Activated gamma-delta T cell treated with anti-CD3 and anti-CD28 coated beads, Interleukin-2, amount 50 U/mL, for 16 hours (primary cell): Measurements from ENCODE around the gene SARDH.

Experiments used
- DNase-seq: peaks from one replicate; pipeline ENCODE4 v3.0.0-alpha.2; 2020; ENCODE audit warnings: low read depth

The SARDH gene

GRCh38 chr9:133737774-133738639 is at the start of gene SARDH:
Gene SARDH (minus strand): TSS chr9:133738352. CDS start chr9:133734173, 4,179 bp downstream.
- DNase-seq: peak; percentile 18

DNA sequence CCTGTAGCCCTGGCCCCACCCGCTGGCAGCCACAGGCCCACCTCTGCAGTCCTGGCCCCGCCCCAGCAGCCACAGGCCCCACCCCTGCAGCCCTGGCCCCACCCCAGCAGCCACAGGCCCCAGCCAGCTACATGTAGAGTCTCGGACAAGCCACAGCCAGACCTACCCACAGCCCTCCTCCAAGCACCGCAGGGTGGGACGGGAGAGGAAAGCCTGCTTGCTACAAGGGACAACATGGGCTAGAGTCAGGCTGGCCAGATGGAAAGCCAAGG is 49.5 kb upstream of the SARDH start:
- DNase-seq: no peak

DNA sequence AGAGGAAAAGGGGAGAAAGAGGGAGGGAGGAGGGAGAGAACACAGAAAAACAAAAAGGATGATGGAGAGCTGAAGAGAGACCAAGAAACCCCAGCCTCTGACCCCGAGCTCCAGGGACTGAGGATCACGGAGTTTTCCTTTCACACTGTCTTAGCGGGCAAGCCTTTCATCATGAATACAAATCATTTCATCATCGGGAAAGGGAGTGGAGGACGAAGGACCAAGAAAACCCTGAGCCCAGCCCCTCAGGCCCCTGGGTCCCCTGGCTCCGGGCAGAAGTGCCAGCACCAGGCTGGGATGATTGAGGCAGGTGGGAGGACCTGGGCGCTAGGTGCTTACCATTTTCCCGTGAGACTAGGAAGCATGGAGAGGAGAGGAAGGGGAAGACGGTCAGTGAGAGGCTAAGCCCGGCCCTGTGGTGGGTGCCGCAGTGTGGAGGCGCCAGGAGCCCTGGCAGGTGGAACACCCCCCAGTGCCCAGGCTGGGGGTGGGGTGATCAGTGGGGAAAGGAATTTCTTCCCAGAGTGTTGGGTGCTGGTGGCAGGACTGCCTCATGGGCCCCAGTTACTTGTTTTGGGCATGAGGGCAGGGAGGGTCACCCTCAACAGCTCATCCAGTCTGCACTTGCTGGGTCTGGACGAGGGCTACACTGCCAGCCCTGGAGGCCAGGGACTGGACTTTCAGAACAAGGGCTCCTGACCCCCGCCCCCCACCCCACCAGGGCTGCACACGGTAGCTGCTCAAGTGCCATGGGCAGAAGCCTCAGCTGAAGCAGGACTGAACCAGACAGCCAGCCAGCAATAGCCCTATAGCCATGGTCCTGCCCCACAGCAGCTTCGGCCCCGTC is 49.0 kb upstream of the SARDH start:
- no peak for DNase-seq

GRCh38 chr9:133786371-133786753 is 48.2 kb upstream of the SARDH start:
- no peak for DNase-seq

GRCh38 chr9:133785753-133786370 is 47.7 kb upstream of the SARDH start:
- DNase-seq: no peak

GRCh38 chr9:133784731-133785561 is 46.8 kb upstream of the SARDH start:
- DNase-seq: no peak

GRCh38 chr9:133783331-133783731 is 45.2 kb upstream of the SARDH start:
- no peak for DNase-seq

- peak; percentile 42 for DNase-seq
These were observed 44.3 kb upstream of the SARDH start for GRCh38 chr9:133782157-133783130.

GRCh38 chr9:133781828-133782135 is 43.6 kb upstream of the SARDH start:
- DNase-seq: no peak

GRCh38 chr9:133780962-133781827 is 43.0 kb upstream of the SARDH start:
- no peak for DNase-seq

- no peak for DNase-seq
These were observed 42.3 kb upstream of the SARDH start for GRCh38 chr9:133780404-133780945.

DNA sequence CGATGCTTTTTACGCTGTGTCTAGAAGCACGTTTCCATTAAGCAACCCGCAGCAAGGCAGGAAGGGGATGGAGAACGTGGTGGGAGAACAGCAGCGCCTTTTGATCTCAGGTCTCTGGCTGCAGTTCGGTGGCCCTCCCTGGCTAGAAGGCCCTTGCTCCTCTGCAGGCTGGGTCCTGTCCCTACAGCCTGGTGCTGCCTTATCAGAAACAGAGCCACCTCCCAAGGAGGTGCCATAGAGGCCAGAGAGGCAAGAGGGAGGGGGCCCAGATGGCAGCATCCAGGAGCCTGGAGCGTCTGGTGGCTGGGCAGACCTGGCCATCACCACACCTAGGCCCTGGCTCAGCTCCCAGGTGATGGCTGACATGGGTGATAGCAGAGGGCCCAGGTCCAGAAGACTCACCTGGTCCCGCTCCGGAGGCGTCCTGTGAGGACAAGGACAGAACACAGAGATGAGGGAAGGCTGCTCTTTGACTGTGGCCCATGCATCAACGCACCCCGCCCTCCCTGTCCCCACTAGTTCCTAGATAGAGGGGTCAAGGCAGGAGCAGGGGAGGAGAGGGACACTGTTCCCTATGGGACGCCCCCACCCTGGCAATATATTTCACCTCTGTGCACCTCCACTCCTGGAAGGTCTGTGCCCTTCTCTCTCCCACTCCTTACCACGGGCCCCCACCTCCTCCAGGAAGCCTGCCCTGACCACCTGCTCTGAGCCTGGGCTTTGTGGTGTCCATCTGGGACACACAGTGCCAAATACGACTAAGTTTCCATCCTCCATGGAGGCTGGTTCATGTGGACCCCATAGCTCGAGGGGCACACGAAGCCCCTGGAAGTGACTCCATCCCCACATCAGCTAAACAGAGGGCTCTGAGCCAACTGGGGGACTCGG is 41.6 kb upstream of the SARDH start:
- DNase-seq: no peak

DNA sequence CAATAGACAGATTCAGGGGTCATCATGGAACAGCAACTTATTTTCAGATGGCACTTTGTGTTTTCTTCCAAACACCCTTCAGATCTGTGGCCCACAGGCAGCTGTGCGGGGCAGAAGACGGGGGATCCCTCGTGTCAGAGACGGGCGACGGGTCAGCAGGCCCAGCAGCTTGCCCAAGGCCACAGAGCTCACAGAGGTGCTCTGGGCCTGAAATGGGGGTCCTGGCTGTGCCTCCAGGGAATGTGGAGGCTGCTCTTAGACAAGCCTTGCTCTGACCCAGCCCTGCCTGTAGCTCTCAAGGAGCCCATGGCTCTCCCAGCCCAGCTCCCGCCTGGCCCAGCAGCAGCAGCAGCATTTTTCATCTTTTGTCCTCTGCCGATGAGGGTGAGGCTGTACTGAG is 40.9 kb upstream of the SARDH start:
- DNase-seq: no peak

DNA sequence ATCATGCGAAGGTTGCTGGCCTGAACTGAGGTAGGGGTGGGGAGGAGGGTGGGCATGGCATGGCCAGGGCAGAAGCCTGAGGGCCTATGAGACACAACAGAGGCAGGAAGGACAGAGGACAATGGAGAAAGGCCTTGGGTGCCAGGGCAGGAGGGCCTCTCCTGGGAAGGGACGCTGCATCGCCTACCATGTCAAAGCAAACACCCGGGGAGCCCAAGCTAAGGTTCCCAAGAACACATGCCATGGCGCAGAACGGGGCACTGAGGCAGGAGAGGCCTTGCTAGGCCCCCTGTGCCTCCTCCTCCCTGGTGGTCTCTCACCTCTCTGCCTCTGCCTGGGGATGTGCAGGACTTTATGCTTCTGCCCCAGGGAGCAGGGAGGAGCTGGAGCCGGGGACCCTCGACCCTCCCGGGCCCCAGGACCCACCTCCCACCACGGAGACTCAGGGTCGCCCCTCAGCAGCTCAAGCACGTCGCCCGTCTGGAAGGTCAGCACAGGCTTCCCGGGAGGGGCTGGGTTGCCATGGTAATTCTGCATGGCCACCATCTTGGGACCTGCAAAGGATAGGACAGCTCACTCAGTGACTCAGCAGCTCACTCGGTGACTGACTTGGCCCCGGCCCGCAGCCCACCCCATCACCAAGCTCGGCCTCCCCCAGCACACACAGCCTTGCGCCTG is 40.3 kb upstream of the SARDH start:
- DNase-seq: no peak

DNA sequence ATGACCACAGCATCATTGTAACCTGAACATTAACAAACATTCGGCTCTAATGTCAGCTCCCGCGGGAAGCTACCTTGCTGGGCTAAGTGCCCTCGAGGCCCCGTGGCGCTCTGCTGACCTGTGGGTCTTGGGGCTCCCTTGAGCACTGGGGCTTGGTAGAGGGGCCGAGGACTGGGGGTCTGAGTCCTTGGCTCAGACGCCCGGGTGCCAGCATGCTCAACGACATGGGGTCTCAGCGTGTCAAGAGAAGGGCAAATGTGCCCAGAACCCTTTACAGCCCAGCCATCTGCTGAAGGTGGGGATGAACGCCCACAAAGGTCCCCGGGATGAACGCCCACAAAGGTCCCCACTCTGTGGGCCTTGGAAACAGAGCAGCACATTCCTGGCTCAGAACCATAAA is 39.7 kb upstream of the SARDH start:
- DNase-seq: no peak

GRCh38 chr9:133777068-133777791 is 39.1 kb upstream of the SARDH start:
- no peak for DNase-seq
